ENCODE data around the gene CADPS2.
A peak's percentile ranks its signal among the peaks of the same experiment; 100 is the strongest.

Gene CADPS2

DNA sequence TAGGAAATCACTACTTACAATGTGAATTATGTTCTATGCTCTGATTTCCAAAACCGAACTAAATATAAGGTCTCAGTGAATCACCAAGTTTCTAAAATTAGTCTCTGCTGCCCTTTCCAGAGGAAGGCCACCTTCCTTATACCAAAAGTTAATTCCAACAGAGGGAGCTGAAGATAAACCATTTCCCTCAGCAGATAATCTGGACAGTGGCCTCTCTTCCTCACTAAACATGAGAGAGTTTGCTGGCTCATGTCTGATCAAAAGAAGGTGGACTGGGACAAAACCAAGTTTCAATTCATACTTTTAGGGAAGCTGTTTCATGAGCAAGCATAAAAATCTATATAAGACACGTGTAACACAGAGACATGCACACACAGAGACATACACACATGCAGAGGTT, 588.1 kb downstream of the CADPS2 start:
- Histone ChIP-seq H3K79me2 (ENCODE audit: low read length) (no peaks in the 10 kb centered on the region), H3K4me2 (ENCODE audit: low read depth, low read length) (no peak overlapping the region), H3K36me3 (replicated peaks; ENCODE audit: insufficient read depth, low read length) (0 out of 2 replicates have a peak, but pooled peaks cover 11% of the 10 kb centered on the region), H3K9ac (ENCODE audit: low read length) (no peak overlapping the region), H3K9me3 (replicated peaks; ENCODE audit: insufficient read depth, low read length) (no peaks in the 10 kb centered on the region), H3K4me1 (ENCODE audit: low read length) (no peaks in the 10 kb centered on the region), H3F3A (ENCODE audit: insufficient read depth, low read length) (no peaks in the 10 kb centered on the region), H3K27ac (ENCODE audit: low read length) (no peak overlapping the region), H2AFZ (ENCODE audit: low read length) (no peak overlapping the region), H3K9me2 (replicated peaks; ENCODE audit: insufficient read depth, low read length) (no peaks in the 10 kb centered on the region), H4K20me1 (ENCODE audit: insufficient read depth, low read length) (no peaks in the 10 kb centered on the region), H3K4me3 (ENCODE audit: low read length) (no peak overlapping the region), H3K27me3 (replicated peaks; ENCODE audit: insufficient read depth, low read length) (no peaks in the 10 kb centered on the region)
- no peak for TF ChIP-seq EZH2 (optimal IDR thresholded peaks at IDR 0.05; ENCODE audit: low read depth, low read length)
- no peak for TF ChIP-seq EZH2phosphoT487 (IDR thresholded peaks at IDR 0.05; ENCODE audit: low read length)
- TF ChIP-seq, protein P1, sequence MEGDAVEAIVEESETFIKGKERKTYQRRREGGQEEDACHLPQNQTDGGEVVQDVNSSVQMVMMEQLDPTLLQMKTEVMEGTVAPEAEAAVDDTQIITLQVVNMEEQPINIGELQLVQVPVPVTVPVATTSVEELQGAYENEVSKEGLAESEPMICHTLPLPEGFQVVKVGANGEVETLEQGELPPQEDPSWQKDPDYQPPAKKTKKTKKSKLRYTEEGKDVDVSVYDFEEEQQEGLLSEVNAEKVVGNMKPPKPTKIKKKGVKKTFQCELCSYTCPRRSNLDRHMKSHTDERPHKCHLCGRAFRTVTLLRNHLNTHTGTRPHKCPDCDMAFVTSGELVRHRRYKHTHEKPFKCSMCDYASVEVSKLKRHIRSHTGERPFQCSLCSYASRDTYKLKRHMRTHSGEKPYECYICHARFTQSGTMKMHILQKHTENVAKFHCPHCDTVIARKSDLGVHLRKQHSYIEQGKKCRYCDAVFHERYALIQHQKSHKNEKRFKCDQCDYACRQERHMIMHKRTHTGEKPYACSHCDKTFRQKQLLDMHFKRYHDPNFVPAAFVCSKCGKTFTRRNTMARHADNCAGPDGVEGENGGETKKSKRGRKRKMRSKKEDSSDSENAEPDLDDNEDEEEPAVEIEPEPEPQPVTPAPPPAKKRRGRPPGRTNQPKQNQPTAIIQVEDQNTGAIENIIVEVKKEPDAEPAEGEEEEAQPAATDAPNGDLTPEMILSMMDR (IDR thresholded peaks at IDR 0.05; ENCODE audit: low read length) = peak; percentile 4; the same call in 1 of the 2 replicates
- peak; percentile 4 for DNase-seq

DNA sequence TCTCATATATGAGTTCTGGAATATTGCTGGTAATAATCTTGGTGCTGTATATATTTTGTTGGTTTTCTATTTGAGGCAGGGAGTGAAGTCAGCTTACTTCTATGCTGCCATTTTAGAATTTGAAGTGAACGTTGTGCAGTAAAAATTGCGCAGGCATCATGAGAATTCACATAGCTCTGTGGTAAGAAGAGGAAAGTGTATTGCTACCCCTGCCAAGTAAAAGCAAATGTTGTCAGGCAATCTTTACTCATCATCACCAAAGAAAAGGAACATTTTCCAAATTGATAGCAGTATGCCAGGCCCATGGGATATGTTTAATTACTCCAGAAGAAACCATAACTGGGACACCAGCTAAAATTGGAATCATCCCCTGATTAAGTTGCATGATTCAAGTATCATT, 595.1 kb downstream of the CADPS2 start:
- TF ChIP-seq, protein P1 (IDR thresholded peaks at IDR 0.05; ENCODE audit: low read length) = no peak
- no peak for TF ChIP-seq EZH2phosphoT487 (IDR thresholded peaks at IDR 0.05; ENCODE audit: low read length)
- no peak for TF ChIP-seq EZH2 (optimal IDR thresholded peaks at IDR 0.05; ENCODE audit: low read depth, low read length)

DNA sequence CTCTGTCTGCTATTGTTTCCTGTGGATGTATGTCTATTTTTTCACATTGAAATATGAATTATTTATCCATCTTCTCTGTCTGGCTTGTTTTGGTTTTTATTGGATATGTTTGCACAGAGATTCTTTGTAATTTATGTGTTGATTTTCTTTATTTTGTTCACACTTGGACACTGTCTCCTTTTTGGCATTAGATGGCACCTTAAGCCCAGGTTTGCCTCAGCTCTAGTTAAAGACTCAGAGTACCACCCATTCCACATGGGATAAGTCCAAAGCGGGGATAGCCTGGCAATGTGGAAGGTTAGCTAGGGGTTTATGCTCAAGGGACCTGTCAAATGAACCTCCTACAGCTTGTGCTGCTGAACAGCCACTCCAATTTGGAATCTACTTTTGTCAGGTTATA, 595.8 kb downstream of the CADPS2 start:
- H3K4me2 ChIP-seq (ENCODE audit: low read depth, low read length) = no peak overlapping the region
- H3K4me3 ChIP-seq (ENCODE audit: low read length) = no peak overlapping the region
- no peaks in the 10 kb centered on the region for H3K9me2 ChIP-seq (replicated peaks; ENCODE audit: insufficient read depth, low read length)
- no peaks in the 10 kb centered on the region for H3K27me3 ChIP-seq (replicated peaks; ENCODE audit: insufficient read depth, low read length)
- no peak overlapping the region for H2AFZ ChIP-seq (ENCODE audit: low read length)
- no peaks in the 10 kb centered on the region for H3F3A ChIP-seq (ENCODE audit: insufficient read depth, low read length)
- TF ChIP-seq, protein P1 (IDR thresholded peaks at IDR 0.05; ENCODE audit: low read length) = no peak
- TF ChIP-seq EZH2 (optimal IDR thresholded peaks at IDR 0.05; ENCODE audit: low read depth, low read length) = no peak
- no peak for TF ChIP-seq EZH2phosphoT487 (IDR thresholded peaks at IDR 0.05; ENCODE audit: low read length)
- H3K9me3 ChIP-seq (replicated peaks; ENCODE audit: insufficient read depth, low read length) = no peaks in the 10 kb centered on the region
- no peak overlapping the region for H3K27ac ChIP-seq (ENCODE audit: low read length)
- no peaks in the 10 kb centered on the region for H3K79me2 ChIP-seq (ENCODE audit: low read length)
- no peaks in the 10 kb centered on the region for H3K4me1 ChIP-seq (ENCODE audit: low read length)
- H3K36me3 ChIP-seq (replicated peaks; ENCODE audit: insufficient read depth, low read length) = no peaks in the 10 kb centered on the region
- DNase-seq = peak; percentile 5
- H3K9ac ChIP-seq (ENCODE audit: low read length) = no peak overlapping the region
- H4K20me1 ChIP-seq (ENCODE audit: insufficient read depth, low read length) = no peaks in the 10 kb centered on the region

More for the DNA sequence above, 595.1 kb downstream of the CADPS2 start:
- H3K4me1 ChIP-seq (ENCODE audit: low read length) = no peaks in the 10 kb centered on the region
- DNase-seq = no peak
- no peaks in the 10 kb centered on the region for H3K79me2 ChIP-seq (ENCODE audit: low read length)
- no peaks in the 10 kb centered on the region for H3K27me3 ChIP-seq (replicated peaks; ENCODE audit: insufficient read depth, low read length)
- H3K9me3 ChIP-seq (replicated peaks; ENCODE audit: insufficient read depth, low read length) = no peaks in the 10 kb centered on the region
- H3K4me3 ChIP-seq (ENCODE audit: low read length) = no peak overlapping the region
- no peak overlapping the region for H3K4me2 ChIP-seq (ENCODE audit: low read depth, low read length)
- no peak overlapping the region for H3K27ac ChIP-seq (ENCODE audit: low read length)
- no peaks in the 10 kb centered on the region for H4K20me1 ChIP-seq (ENCODE audit: insufficient read depth, low read length)
- no peaks in the 10 kb centered on the region for H3F3A ChIP-seq (ENCODE audit: insufficient read depth, low read length)
- H3K9ac ChIP-seq (ENCODE audit: low read length) = no peak overlapping the region
- no peaks in the 10 kb centered on the region for H3K9me2 ChIP-seq (replicated peaks; ENCODE audit: insufficient read depth, low read length)
- H2AFZ ChIP-seq (ENCODE audit: low read length) = no peak overlapping the region
- H3K36me3 ChIP-seq (replicated peaks; ENCODE audit: insufficient read depth, low read length) = no peaks in the 10 kb centered on the region

All from MM.1S (cell line).